HEK293 (cell line): Measurements from ENCODE around the gene PANK2.
A peak's percentile ranks its signal among the peaks of the same experiment; 100 is the strongest.

Source experiments
- CTCF ChIA-PET: fragments of 350-600 bp; formaldehyde crosslinking; extraction: SDS; loops from one replicate; lab custom pipeline; 2021; ENCODE audit warnings: antibody characterized with exemption; lab: Yijun Ruan, JAX
- POLR2A ChIA-PET: fragments of 300-600 bp; formaldehyde crosslinking; extraction: SDS; loops from one replicate; lab custom pipeline; 2020; ENCODE audit warnings: antibody characterized with exemption, inconsistent platforms; lab: Yijun Ruan, JAX
- H3K27ac ChIP-seq: fragments of 200-500 bp; sonication (Bioruptor generic); 2 replicates; pipeline ENCODE4 v1.5.1; 2014; ENCODE audit warnings: low read depth, low read length, control low read depth, inconsistent platforms; ENCODE audit errors: extremely low read depth
- H3K36me3 ChIP-seq, 2 experiments: fragments of 200-500 bp in 1 of 2; sonication (Bioruptor generic) in 1 of 2; 1 replicate in 1 of 2; 2 replicates in 1 of 2; pipeline ENCODE4 v1.5.1; 2014 to 2017; ENCODE audit warnings: inconsistent platforms in 2 of 2, low read length in 2 of 2; ENCODE audit not compliant: control insufficient read depth in 2 of 2, insufficient read depth in 1 of 2
- H3K4me1 ChIP-seq: fragments of 200-500 bp; sonication (Bioruptor generic); 2 replicates; pipeline ENCODE4 v1.5.1; 2014; ENCODE audit warnings: mild to moderate bottlenecking, low read length, inconsistent platforms; ENCODE audit not compliant: control insufficient read depth, insufficient read depth
- H3K4me3 ChIP-seq: 2 replicates; pipeline ENCODE4 v1.5.1; 2011; ENCODE audit warnings: low read depth, mild to moderate bottlenecking, control low read depth, low read length, moderate library complexity
- H3K9me3 ChIP-seq: fragments of 200-500 bp; sonication (Bioruptor generic); 2 replicates; pipeline ENCODE4 v1.5.1; 2014; ENCODE audit warnings: low read depth, low read length, inconsistent platforms; ENCODE audit not compliant: control insufficient read depth, insufficient read depth
- GFI1B ChIP-seq: fragments of 450-650 bp; formaldehyde crosslinking; IDR thresholded peaks from 2 replicates; pipeline ENCODE4 v1.5.1; 2016; ENCODE audit warnings: missing biosample characterization, missing genetic modification characterization
- GLIS1 ChIP-seq: fragments of 450-650 bp; formaldehyde crosslinking; IDR thresholded peaks from 2 replicates; pipeline ENCODE4 v1.5.1; 2016; ENCODE audit warnings: missing biosample characterization, missing genetic modification characterization
- IKZF3 ChIP-seq: fragments of 450-650 bp; IDR thresholded peaks from 2 replicates; pipeline ENCODE4 v1.5.0; 2018; ENCODE audit warnings: missing biosample characterization, mild to moderate bottlenecking, missing genetic modification characterization, moderate library complexity
- KLF10 ChIP-seq: fragments of 450-650 bp; IDR thresholded peaks from 2 replicates; pipeline ENCODE4 v1.5.1; 2018; ENCODE audit warnings: missing biosample characterization, mild to moderate bottlenecking, missing genetic modification characterization
- PRDM1 ChIP-seq: fragments of 450-650 bp; formaldehyde crosslinking; IDR thresholded peaks from 2 replicates; pipeline ENCODE4; 2016; ENCODE audit warnings: missing biosample characterization, missing genetic modification characterization
- REPIN1 ChIP-seq: fragments of 450-650 bp; formaldehyde crosslinking; IDR thresholded peaks from 2 replicates; pipeline ENCODE4 v1.5.1; 2017; ENCODE audit warnings: missing biosample characterization, missing genetic modification characterization, low read depth
- SP2 ChIP-seq: fragments of 450-650 bp; formaldehyde crosslinking; IDR thresholded peaks from 2 replicates; pipeline ENCODE4 v1.5.1; 2016; ENCODE audit warnings: missing biosample characterization, missing genetic modification characterization
- TRIM28 ChIP-seq: IDR thresholded peaks from 2 replicates; pipeline ENCODE4 v1.6.1; 2011; ENCODE audit warnings: low read length, control low read depth, borderline replicate concordance
- ZNF121 ChIP-seq: fragments of 450-650 bp; formaldehyde crosslinking; IDR thresholded peaks from 2 replicates; pipeline ENCODE4 v1.5.1; 2016; ENCODE audit warnings: missing biosample characterization, missing genetic modification characterization
- ZNF138 ChIP-seq: fragments of 450-650 bp; formaldehyde crosslinking; IDR thresholded peaks from 2 replicates; pipeline ENCODE4 v1.5.1; 2016; ENCODE audit warnings: missing biosample characterization, missing genetic modification characterization, borderline replicate concordance
- ZNF174 ChIP-seq: fragments of 450-650 bp; formaldehyde crosslinking; IDR thresholded peaks from 2 replicates; pipeline ENCODE4 v1.5.0; 2017; ENCODE audit warnings: missing biosample characterization, mild to moderate bottlenecking, missing genetic modification characterization
- ZNF624 ChIP-seq: fragments of 450-650 bp; formaldehyde crosslinking; IDR thresholded peaks from 2 replicates; pipeline ENCODE4 v1.5.1; 2017; ENCODE audit warnings: missing biosample characterization, missing genetic modification characterization
- ZNF776 ChIP-seq: fragments of 450-650 bp; formaldehyde crosslinking; IDR thresholded peaks from 2 replicates; pipeline ENCODE4 v1.5.0; 2017; ENCODE audit warnings: missing biosample characterization, missing genetic modification characterization, borderline replicate concordance
- ZNF843 ChIP-seq: fragments of 450-650 bp; formaldehyde crosslinking; IDR thresholded peaks from 2 replicates; pipeline ENCODE4 v1.5.1; 2016; ENCODE audit warnings: missing biosample characterization, missing genetic modification characterization
- TF ChIP-seq, protein P1 (sequence below): fragments of 450-650 bp; formaldehyde crosslinking; IDR thresholded peaks from 2 replicates; pipeline ENCODE4 v1.5.1; 2016; ENCODE audit warnings: missing biosample characterization, missing genetic modification characterization
- TF ChIP-seq, protein P2 (sequence below): fragments of 450-650 bp; formaldehyde crosslinking; IDR thresholded peaks from 2 replicates; pipeline ENCODE4 v1.5.1; 2017; ENCODE audit warnings: missing biosample characterization, missing genetic modification characterization
- TF ChIP-seq, protein P3 (sequence below): fragments of 450-650 bp; formaldehyde crosslinking; IDR thresholded peaks from 2 replicates; pipeline ENCODE4 v1.5.1; 2016; ENCODE audit warnings: missing biosample characterization, missing genetic modification characterization
- TF ChIP-seq, protein P4 (sequence below): fragments of 450-650 bp; formaldehyde crosslinking; IDR thresholded peaks from 2 replicates; pipeline ENCODE4 v1.5.1; 2016; ENCODE audit warnings: missing biosample characterization, missing genetic modification characterization

The PANK2 gene

DNA sequence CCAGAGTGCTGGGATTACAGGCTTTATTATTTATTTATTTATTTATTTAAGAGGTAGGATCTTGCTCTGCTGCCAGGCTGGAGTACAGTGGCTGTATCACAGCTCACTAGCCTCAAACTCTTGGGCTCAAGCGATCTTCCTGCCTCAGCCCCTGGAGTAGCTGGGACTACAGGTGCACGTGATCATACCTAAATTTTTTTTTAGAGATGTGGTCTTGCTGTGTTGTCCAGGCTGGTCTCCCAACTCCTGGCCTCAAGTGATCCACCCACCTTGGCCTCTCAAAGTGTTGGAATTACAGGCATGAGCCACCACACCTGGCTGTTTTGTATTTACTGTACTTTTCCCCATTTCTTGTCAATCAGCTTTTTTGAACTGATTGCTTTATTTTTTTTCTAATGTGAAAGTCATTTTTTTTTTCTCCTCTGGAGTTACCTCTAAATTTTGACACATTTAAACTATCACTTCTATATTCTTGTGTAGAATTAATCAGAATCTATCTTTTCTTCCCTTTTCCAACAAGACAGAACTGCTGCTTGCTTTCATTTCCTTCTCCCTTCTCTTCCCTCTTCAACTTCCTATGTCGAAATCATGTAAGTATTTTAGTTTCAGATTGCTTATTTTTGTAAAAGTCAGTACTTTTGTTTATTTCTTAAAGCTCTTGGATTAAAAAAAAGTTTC lies 12.0 kb downstream of the PANK2 start (continued):
- TF ChIP-seq, protein P1, sequence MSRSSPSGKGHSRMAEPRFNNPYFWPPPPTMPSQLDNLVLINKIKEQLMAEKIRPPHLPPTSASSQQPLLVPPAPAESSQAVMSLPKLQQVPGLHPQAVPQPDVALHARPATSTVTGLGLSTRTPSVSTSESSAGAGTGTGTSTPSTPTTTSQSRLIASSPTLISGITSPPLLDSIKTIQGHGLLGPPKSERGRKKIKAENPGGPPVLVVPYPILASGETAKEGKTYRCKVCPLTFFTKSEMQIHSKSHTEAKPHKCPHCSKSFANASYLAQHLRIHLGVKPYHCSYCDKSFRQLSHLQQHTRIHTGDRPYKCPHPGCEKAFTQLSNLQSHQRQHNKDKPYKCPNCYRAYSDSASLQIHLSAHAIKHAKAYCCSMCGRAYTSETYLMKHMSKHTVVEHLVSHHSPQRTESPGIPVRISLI (tag by site-specific recombination), result peak; percentile 85
- TF ChIP-seq ZNF174 (tag by site-specific recombination), result no peak

DNA sequence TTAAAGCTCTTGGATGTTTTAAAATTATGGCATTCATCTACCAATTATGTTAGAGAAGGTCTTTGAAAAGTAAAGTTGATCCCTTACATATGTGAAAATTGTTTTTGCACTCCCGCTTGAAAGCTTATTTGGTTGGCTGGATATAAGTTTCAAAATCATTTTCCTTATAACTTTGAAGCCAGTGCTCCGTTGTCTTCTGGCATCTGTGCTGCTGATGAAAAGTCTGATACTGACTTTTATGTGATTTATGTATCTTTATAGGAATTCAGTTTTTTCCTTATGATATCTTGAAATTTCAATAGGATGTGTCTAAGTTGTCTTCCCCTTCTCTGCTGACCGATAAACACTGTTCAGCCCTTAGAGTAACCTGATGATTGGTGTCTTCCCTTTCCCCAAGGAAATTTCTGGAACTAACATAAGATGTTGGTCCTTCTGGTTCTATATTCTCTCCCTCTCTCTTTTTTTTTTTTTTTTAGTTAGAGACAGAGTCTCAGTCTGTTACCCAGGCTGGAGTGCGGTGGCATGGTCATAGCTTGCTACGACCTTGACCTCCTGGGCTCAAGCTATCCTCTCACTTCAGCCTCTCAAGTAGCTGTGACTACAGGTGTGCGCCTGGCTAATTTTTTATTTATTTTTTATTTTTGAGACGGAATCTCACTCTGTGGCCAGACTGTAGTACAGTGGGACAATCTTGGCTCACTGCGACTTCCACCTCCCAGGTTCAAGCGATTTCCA lies 12.7 kb downstream of the PANK2 start:
- H3K4me3 ChIP-seq, result no peak overlapping the region
- peaks cover 3 to 11% of the 10 kb centered on the region in 2 experiments; a peak in 2 of 3 replicates for H3K36me3 ChIP-seq
- no peak overlapping the region for H3K27ac ChIP-seq

DNA sequence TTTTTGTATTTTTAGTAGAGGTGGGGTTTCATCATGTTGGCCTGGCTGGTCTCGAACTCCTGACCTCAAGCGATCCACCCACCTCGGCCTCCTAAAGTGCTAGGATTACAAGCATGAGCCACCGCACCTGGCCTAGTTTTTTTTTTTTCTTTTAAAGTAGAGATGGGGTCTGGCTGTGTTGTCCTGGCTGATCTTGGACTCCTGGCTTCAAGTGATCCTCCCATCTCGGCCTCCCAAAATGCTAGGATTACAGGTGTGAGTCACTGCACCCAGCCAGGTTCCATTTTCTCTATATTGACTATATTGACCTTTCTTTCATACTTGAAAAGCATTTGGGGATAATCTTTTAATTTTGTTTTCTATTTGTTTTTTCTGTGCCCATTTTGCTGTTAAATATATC lies 13.3 kb downstream of the PANK2 start:
- peaks cover 0 to 15% of the 10 kb centered on the region in 2 experiments; a peak in 1 of 3 replicates for H3K36me3 ChIP-seq

More for the DNA sequence above, 12.7 kb downstream of the PANK2 start:
- TF ChIP-seq, protein P2, sequence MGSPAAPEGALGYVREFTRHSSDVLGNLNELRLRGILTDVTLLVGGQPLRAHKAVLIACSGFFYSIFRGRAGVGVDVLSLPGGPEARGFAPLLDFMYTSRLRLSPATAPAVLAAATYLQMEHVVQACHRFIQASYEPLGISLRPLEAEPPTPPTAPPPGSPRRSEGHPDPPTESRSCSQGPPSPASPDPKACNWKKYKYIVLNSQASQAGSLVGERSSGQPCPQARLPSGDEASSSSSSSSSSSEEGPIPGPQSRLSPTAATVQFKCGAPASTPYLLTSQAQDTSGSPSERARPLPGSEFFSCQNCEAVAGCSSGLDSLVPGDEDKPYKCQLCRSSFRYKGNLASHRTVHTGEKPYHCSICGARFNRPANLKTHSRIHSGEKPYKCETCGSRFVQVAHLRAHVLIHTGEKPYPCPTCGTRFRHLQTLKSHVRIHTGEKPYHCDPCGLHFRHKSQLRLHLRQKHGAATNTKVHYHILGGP (tag by site-specific recombination), result no peak
- no peak for TF ChIP-seq KLF10 (tag by site-specific recombination)
- POLR2A ChIA-PET, result no interaction called here
- CTCF ChIA-PET, result interaction anchor here (0.7 to 1.0 kb wide), 3 partner anchors 32 to 170 kb away, joined by 3 to 4 read pairs (median 4); no protein-coding TSS in a partner anchor
- no peaks in the 10 kb centered on the region for H3K9me3 ChIP-seq
- H3K4me1 ChIP-seq, result peaks cover 41% of the 10 kb centered on the region

DNA sequence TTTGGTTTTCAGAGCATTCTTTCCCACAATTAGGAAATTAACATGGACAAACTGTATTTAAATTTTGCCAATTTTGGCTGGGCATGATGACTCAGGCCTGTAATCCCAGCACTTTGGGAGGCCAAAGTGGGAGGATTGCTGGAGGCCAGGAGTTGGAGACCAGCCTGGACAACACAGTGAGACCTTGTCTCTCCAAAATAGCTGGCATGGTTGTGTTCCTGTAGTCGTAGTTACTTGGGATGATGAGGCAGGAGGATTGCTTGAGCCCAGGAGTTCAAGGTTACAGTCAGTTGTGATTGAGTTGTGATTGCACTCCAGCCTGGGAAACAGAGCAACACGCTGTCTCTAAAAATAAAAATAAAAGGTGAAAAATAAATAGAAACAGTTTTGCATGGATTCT lies 15.0 kb downstream of the PANK2 start:
- CTCF ChIA-PET, result no interaction called here
- Histone ChIP-seq H3K36me3 (peaks cover 17 to 24% of the 10 kb centered on the region in 2 experiments), H3K27ac (no peak overlapping the region), H3K4me1 (peaks cover 28% of the 10 kb centered on the region), H3K4me3 (no peak overlapping the region), H3K9me3 (no peaks in the 10 kb centered on the region)
- POLR2A ChIA-PET, result no interaction called here
- TF ChIP-seq ZNF121 (tag by site-specific recombination), result peak; percentile 65; the same call in 1 of the 2 replicates
- TF ChIP-seq GLIS1, result 0 out of 2 replicates have a peak, but pooled peaks have one; percentile 23
- TF ChIP-seq TRIM28, result no peak
- no peak for TF ChIP-seq GFI1B (tag by site-specific recombination)
- TF ChIP-seq IKZF3 (tag by site-specific recombination), result 0 out of 2 replicates have a peak, but pooled peaks have one; percentile 25
- TF ChIP-seq REPIN1 (tag by site-specific recombination), result no peak

More for the DNA sequence above, 13.3 kb downstream of the PANK2 start:
- Histone ChIP-seq H3K27ac (no peak overlapping the region), H3K9me3 (no peaks in the 10 kb centered on the region), H3K4me1 (peaks cover 36% of the 10 kb centered on the region), H3K4me3 (no peak overlapping the region)
- POLR2A ChIA-PET, result no interaction called here
- CTCF ChIA-PET, result interaction anchor here (0.7 to 1.0 kb wide), 3 partner anchors 32 to 182 kb away, joined by 3 to 4 read pairs (median 3); no protein-coding TSS in a partner anchor
- no peak for TF ChIP-seq ZNF776
- no peak for TF ChIP-seq ZNF138
- TF ChIP-seq SP2 (tag by site-specific recombination), result no peak
- TF ChIP-seq, protein P3, sequence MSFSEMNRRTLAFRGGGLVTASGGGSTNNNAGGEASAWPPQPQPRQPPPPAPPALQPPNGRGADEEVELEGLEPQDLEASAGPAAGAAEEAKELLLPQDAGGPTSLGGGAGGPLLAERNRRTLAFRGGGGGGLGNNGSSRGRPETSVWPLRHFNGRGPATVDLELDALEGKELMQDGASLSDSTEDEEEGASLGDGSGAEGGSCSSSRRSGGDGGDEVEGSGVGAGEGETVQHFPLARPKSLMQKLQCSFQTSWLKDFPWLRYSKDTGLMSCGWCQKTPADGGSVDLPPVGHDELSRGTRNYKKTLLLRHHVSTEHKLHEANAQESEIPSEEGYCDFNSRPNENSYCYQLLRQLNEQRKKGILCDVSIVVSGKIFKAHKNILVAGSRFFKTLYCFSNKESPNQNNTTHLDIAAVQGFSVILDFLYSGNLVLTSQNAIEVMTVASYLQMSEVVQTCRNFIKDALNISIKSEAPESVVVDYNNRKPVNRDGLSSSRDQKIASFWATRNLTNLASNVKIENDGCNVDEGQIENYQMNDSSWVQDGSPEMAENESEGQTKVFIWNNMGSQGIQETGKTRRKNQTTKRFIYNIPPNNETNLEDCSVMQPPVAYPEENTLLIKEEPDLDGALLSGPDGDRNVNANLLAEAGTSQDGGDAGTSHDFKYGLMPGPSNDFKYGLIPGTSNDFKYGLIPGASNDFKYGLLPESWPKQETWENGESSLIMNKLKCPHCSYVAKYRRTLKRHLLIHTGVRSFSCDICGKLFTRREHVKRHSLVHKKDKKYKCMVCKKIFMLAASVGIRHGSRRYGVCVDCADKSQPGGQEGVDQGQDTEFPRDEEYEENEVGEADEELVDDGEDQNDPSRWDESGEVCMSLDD (tag by site-specific recombination), result no peak
- no peak for TF ChIP-seq ZNF624
- peak; percentile 91 for TF ChIP-seq ZNF121 (tag by site-specific recombination)
- no peak for TF ChIP-seq ZNF843 (tag by site-specific recombination)
- TF ChIP-seq PRDM1 (tag by site-specific recombination), result no peak
- TF ChIP-seq, protein P4, sequence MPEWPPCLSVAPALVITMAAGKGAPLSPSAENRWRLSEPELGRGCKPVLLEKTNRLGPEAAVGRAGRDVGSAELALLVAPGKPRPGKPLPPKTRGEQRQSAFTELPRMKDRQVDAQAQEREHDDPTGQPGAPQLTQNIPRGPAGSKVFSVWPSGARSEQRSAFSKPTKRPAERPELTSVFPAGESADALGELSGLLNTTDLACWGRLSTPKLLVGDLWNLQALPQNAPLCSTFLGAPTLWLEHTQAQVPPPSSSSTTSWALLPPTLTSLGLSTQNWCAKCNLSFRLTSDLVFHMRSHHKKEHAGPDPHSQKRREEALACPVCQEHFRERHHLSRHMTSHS (tag by site-specific recombination), result no peak
